H1 (cell line): ENCODE results near the gene AFTPH. TPM values are rescaled to one million over a fixed set of nuclear protein-coding genes. Genes with fewer than 3 reads are reported as not detected.

Source experiments
- EZH2 ChIP-seq: fragments of 200-600 bp; sonication (generic); IDR thresholded peaks from 2 replicates; pipeline ENCODE4 v1.7.1; 2012; ENCODE audit warnings: low read depth, mild to moderate bottlenecking, moderate library complexity, low read length, inconsistent platforms; ENCODE audit not compliant: severe bottlenecking
- FOSL1 ChIP-seq: IDR thresholded peaks from 2 replicates; pipeline ENCODE4 v1.6.1; 2011; ENCODE audit warnings: mild to moderate bottlenecking, low read depth, low read length, moderate library complexity; ENCODE audit not compliant: insufficient read depth
- JUN ChIP-seq: IDR thresholded peaks from 2 replicates; pipeline ENCODE4 v1.6.1; 2011; ENCODE audit warnings: low read depth, mild to moderate bottlenecking, improper control_type of control experiment, low read length
- MAX ChIP-seq: IDR thresholded peaks from 2 replicates; pipeline ENCODE4 v1.6.1; 2012; ENCODE audit warnings: inconsistent platforms
- RAD21 ChIP-seq, 2 experiments: IDR thresholded peaks in 1 of 2; conservative IDR thresholded peaks in 1 of 2; 2 replicates each; pipeline ENCODE4 v1.6.1; 2011; ENCODE audit warnings: low read depth in 2 of 2, low read length in 2 of 2, improper control_type of control experiment in 1 of 2, inconsistent platforms in 1 of 2, mild to moderate bottlenecking in 1 of 2, moderate library complexity in 1 of 2
- RBBP5 ChIP-seq: IDR thresholded peaks from 2 replicates; pipeline ENCODE4 v1.7.1; 2012; ENCODE audit warnings: low read depth, mild to moderate bottlenecking, inconsistent platforms, low read length, moderate library complexity, borderline replicate concordance
- SP1 ChIP-seq: IDR thresholded peaks from 2 replicates; pipeline ENCODE4 v1.6.1; 2011; ENCODE audit warnings: low read depth, low read length
- TAF1 ChIP-seq: IDR thresholded peaks from 2 replicates; pipeline ENCODE4 v1.6.1; 2011; ENCODE audit warnings: mild to moderate bottlenecking, low read depth, low read length
- polyA plus RNA-seq, 7 experiments: library from polyadenylated mRNA; depleted of rRNA in 3 of 7; stranded (reverse) in 5 of 7; unstranded in 2 of 7; fragments of >200 nt in 5 of 7; fragments of 200-250 nt in 2 of 7; gene quantifications; 1 replicate in 5 of 7; 2 replicates in 1 of 7; 4 replicates in 1 of 7; pipeline versions ENCODE4 v1.2.1 to v1.2.3, GENCODE V29; 2011 to 2013; ENCODE audit warnings: missing spikeins in 2 of 7, mixed read lengths in 2 of 7
- total RNA-seq: library from RNA; stranded (reverse); fragmentation: NEBNext Ultra II Directional; extraction: Animal tissue kit (Norgen Biotek cat#: 25700); gene quantifications from 2 replicates; pipeline ENCODE4 v1.2.1, GENCODE V29; 2021

Gene AFTPH
- total and polyA plus RNA-seq, 2 of the 8 experiments (the other 6 are each of a cell fraction or from before 2014, with no cell fraction given): 7.3 to 15.0 TPM

DNA sequence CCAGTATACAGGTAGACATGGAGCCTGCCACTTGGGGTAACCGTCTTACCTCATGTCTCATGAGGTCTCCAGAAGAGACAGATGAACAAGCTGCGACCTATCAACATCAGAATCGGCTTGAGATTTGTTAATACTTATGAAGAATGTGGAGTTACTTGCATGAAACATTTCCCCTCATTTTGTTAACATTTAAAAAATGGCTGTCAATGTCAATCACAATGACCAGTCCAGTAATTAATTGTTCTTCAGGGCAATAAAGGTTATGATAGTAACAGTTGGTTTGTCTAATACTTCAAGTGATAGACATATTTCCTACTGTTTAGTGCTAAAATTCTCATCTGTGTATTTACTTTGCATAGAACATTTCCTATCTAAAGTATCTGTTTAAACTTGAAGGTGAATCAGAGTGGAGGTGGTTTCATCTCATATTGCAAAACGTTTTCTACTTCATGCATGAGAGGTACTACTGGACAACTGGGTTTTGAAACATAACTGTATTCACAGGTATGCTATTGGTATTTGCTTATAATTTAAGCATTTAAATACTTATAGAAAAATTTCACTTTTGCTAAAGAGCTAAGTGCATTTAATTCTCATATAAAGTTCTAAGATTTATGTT lies 114.5 kb downstream of the AFTPH start (continued):
- TF ChIP-seq RAD21 (IDR thresholded peaks at IDR 0.05 in 1 of 2, conservative IDR thresholded peaks at IDR 0.05 in 1 of 2; ENCODE audit: low read depth in 2 of 2, low read length in 2 of 2) (no peak), EZH2 (no peak), TAF1 (no peak), MAX (no peak), RBBP5 (no peak), SP1 (no peak), FOSL1 (no peak), JUN (no peak)
